Common myeloid progenitor, CD34-positive (primary cell): ENCODE measurements around the gene SEZ6.
A peak's percentile ranks its signal among the peaks of the same experiment; 100 is the strongest.

Experiments
- CTCF ChIA-PET: fragments of 350-600 bp; sonication (Branson Sonifier 250); formaldehyde crosslinking; loops from one replicate; lab custom pipeline; 2021; ENCODE audit warnings: antibody characterized with exemption; lab: Charles Lee
- POLR2A ChIA-PET: fragments of 350-600 bp; sonication (Branson Sonifier 250); formaldehyde crosslinking; loops from one replicate; lab custom pipeline; 2021; ENCODE audit warnings: antibody characterized with exemption; lab: Charles Lee
- DNase-seq, 3 donors: peaks; one replicate each; pipeline versions ENCODE4 v3.0.0 to v3.0.0-alpha.2; 2013
- H3K27ac ChIP-seq, 2 experiments: 1 replicate in 1 of 2; 2 replicates in 1 of 2; pipeline ENCODE4 v1.7.0; 2013; ENCODE audit warnings: inconsistent platforms in 2 of 2, low read length in 2 of 2, mild to moderate bottlenecking in 2 of 2, low read depth in 1 of 2, moderate library complexity in 1 of 2; ENCODE audit not compliant: severe bottlenecking in 2 of 2, insufficient read depth in 1 of 2, poor library complexity in 1 of 2
- H3K27me3 ChIP-seq, 5 experiments: replicated peaks in 2 of 5; 1 replicate in 3 of 5; 2 replicates in 2 of 5; pipeline versions ENCODE4 v1.6.1 to v1.7.0; 2013; ENCODE audit warnings: low read length in 4 of 5, mild to moderate bottlenecking in 2 of 5, moderate library complexity in 2 of 5, inconsistent platforms in 1 of 5; ENCODE audit not compliant: insufficient read depth in 5 of 5, control insufficient read depth in 4 of 5
- H3K36me3 ChIP-seq, 4 experiments: 1 replicate in 2 of 4; 2 replicates in 2 of 4; pipeline versions ENCODE4 v1.6.1 to v1.7.0; 2013; ENCODE audit warnings: low read length in 3 of 4, control low read depth in 1 of 4, mild to moderate bottlenecking in 1 of 4; ENCODE audit not compliant: control insufficient read depth in 4 of 4, insufficient read depth in 4 of 4
- H3K4me1 ChIP-seq, 4 experiments: 1 replicate in 3 of 4; 2 replicates in 1 of 4; pipeline versions ENCODE4 v1.6.1 to v1.7.1; 2013; ENCODE audit warnings: low read length in 3 of 4, mild to moderate bottlenecking in 3 of 4, control low read depth in 1 of 4, inconsistent platforms in 1 of 4, moderate library complexity in 1 of 4; ENCODE audit not compliant: control insufficient read depth in 4 of 4, insufficient read depth in 4 of 4; ENCODE audit errors: control extremely low read depth in 1 of 4
- H3K4me3 ChIP-seq, 7 experiments: 1 replicate in 4 of 7; 2 replicates in 3 of 7; pipeline versions ENCODE4 v1.5.1 to v1.7.0; 2013; ENCODE audit warnings: mild to moderate bottlenecking in 7 of 7, low read length in 6 of 7, moderate library complexity in 6 of 7, inconsistent platforms in 2 of 7, low read depth in 2 of 7, control low read depth in 1 of 7; ENCODE audit not compliant: insufficient read depth in 4 of 7, control insufficient read depth in 1 of 7; ENCODE audit errors: extremely low read depth in 1 of 7
- H3K9me3 ChIP-seq, 5 experiments: 1 replicate in 4 of 5; 2 replicates in 1 of 5; pipeline versions ENCODE4 v1.6.1 to v1.7.1; 2013; ENCODE audit warnings: low read length in 4 of 5, mild to moderate bottlenecking in 2 of 5, inconsistent platforms in 1 of 5, low read depth in 1 of 5, moderate library complexity in 1 of 5; ENCODE audit not compliant: control insufficient read depth in 4 of 5, insufficient read depth in 2 of 5; ENCODE audit errors: control extremely low read depth in 1 of 5
- WGBS: methylation state at CpG from one replicate; pipeline ENCODE4 v1.1.5; 2013; ENCODE audit not compliant: insufficient coverage; 5-methylcytosine and 5-hydroxymethylcytosine counted together

Gene SEZ6

DNA sequence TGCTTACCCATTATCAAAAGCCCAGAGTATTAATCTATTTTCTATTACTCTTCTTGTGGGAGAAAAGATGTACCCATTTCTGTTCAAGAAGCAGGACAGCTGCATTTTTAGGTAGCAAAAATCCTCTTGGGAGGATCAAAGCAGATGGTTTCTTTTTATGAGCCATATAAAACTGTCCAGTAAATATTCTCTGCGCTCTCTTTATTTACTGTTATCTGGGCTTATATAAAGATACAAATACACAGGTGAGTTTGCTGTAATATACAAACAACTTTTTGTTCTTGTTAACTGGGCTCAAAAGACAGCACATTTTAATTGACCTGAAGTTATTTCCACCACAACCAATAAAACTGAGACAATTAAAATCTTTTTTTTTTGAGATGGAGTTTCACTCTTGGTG, 64.6 kb downstream of the SEZ6 start:
- peaks cover 3 to 61% (median 8%) of the 10 kb centered on the region in 4 experiments for H3K36me3 ChIP-seq
- no CpG with 5 or more reads among the region's 1 CpG for WGBS
- H3K4me1 ChIP-seq: peaks cover 28 to 57% (median 34%) of the 10 kb centered on the region in 4 experiments
- POLR2A ChIA-PET: no interaction called here
- H3K9me3 ChIP-seq: no peaks in the 10 kb centered on the region
- no peaks in the 10 kb centered on the region for H3K27me3 ChIP-seq
- DNase-seq: no peak
- no peak overlapping the region for H3K27ac ChIP-seq
- CTCF ChIA-PET: interaction anchor here (1.4 to 13.6 kb wide), 4 partner anchors 6 to 15 kb away, joined by 5 to 128 read pairs (median 78); partner anchors contain the start of gene PHF12
- no peak overlapping the region for H3K4me3 ChIP-seq

GRCh38 chr17:28940675-28941074, 65.2 kb downstream of the SEZ6 start:
- Histone ChIP-seq H3K4me1 (peaks cover 26 to 57% (median 33%) of the 10 kb centered on the region in 4 experiments), H3K27ac (no peak overlapping the region), H3K4me3 (no peak overlapping the region), H3K9me3 (no peaks in the 10 kb centered on the region), H3K27me3 (no peaks in the 10 kb centered on the region), H3K36me3 (peaks cover 3 to 64% (median 8%) of the 10 kb centered on the region in 4 experiments)
- CTCF ChIA-PET: interaction anchor here (4.4 to 13.6 kb wide), 3 partner anchors 6 to 14 kb away, joined by 27 to 128 read pairs (median 128); partner anchors contain the start of gene PHF12
- POLR2A ChIA-PET: interaction anchor here (0.6 kb wide), 1 partner anchor 8 kb away, joined by 5 read pairs; no protein-coding TSS in a partner anchor
- DNase-seq: no peak
- 88% methylated on average over 3 of the region's 3 CpGs for WGBS

DNA sequence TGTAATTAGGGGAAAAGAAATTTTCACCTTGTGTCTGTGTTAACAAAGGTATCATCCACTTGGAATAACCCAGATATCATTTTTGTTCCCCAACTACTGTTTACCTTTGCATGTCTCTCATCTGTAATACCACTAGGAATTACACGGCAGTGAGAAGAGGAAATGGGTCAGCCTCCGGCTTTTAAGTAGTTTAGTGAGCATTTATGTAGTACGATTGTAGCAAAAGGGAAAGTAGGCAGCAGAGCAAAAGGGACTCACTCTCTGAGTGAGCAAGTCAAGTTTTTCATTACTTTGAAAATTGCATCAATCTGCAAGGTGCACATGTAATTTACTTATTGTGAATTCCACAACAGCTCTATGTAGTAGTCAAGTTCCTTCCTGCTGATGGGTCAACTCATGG, 65.7 kb downstream of the SEZ6 start:
- H3K36me3 ChIP-seq: peaks cover 3 to 59% (median 8%) of the 10 kb centered on the region in 4 experiments
- H3K27ac ChIP-seq: no peak overlapping the region
- no peak for DNase-seq
- no peaks in the 10 kb centered on the region for H3K9me3 ChIP-seq
- 48% methylated on average over 2 of the region's 3 CpGs for WGBS
- ChIA-PET POLR2A (interaction anchor here (0.6 kb wide), 1 partner anchor 9 kb away, joined by 5 read pairs; no protein-coding TSS in a partner anchor), CTCF (interaction anchor here (1.0 to 12.3 kb wide), 6 partner anchors 7 to 33 kb away, joined by 4 to 128 read pairs (median 5); partner anchors contain the start of gene PHF12)
- no peaks in the 10 kb centered on the region for H3K27me3 ChIP-seq
- peaks cover 26 to 54% (median 32%) of the 10 kb centered on the region in 4 experiments for H3K4me1 ChIP-seq
- H3K4me3 ChIP-seq: no peak overlapping the region

GRCh38 chr17:28938552-28938951, 67.3 kb downstream of the SEZ6 start:
- Histone ChIP-seq H3K27me3 (no peaks in the 10 kb centered on the region), H3K9me3 (no peaks in the 10 kb centered on the region), H3K4me1 (peaks cover 26 to 52% (median 32%) of the 10 kb centered on the region in 4 experiments), H3K27ac (no peak overlapping the region), H3K36me3 (peaks cover 3 to 47% (median 8%) of the 10 kb centered on the region in 4 experiments), H3K4me3 (no peak overlapping the region)
- ChIA-PET POLR2A (no interaction called here), CTCF (interaction anchor here (1.2 to 12.3 kb wide), 4 partner anchors 9 to 25 kb away, joined by 4 to 128 read pairs (median 16); partner anchors contain the start of gene PHF12)
- no peak for DNase-seq

GRCh38 chr17:28937044-28937729, 68.6 kb downstream of the SEZ6 start:
- Histone ChIP-seq H3K27ac (peak overlapping the region in 1 of 2 experiments; percentile 22), H3K4me1 (peaks cover 26 to 52% (median 32%) of the 10 kb centered on the region in 4 experiments), H3K4me3 (peak overlapping the region in 1 of 7 experiments; percentile 25), H3K27me3 (no peaks in the 10 kb centered on the region), H3K36me3 (peaks cover 3 to 43% (median 4%) of the 10 kb centered on the region in 4 experiments), H3K9me3 (no peaks in the 10 kb centered on the region)
- 73% methylated on average over 4 of the region's 5 CpGs for WGBS
- CTCF ChIA-PET: interaction anchor here (1.0 to 12.3 kb wide), 7 partner anchors 10 to 35 kb away, joined by 3 to 128 read pairs (median 4); partner anchors contain the start of gene PHF12
- POLR2A ChIA-PET: interaction anchor here (0.7 to 0.9 kb wide), 2 partner anchors 8 to 15 kb away, joined by 3 read pairs; no protein-coding TSS in a partner anchor
- DNase-seq: no peak

GRCh38 chr17:28935744-28936460, 69.9 kb downstream of the SEZ6 start:
- Histone ChIP-seq H3K27me3 (no peaks in the 10 kb centered on the region), H3K9me3 (no peaks in the 10 kb centered on the region), H3K27ac (no peak overlapping the region), H3K4me1 (peaks cover 26 to 47% (median 30%) of the 10 kb centered on the region in 4 experiments), H3K36me3 (peaks cover 2 to 37% (median 3%) of the 10 kb centered on the region in 4 experiments), H3K4me3 (no peak overlapping the region)
- ChIA-PET POLR2A (no interaction called here), CTCF (interaction anchor here (0.7 to 12.3 kb wide), 6 partner anchors 8 to 120 kb away, joined by 3 to 128 read pairs (median 4); partner anchors contain the start of gene PHF12)
- DNase-seq: no peak
- WGBS: 100% methylated on average over 2 of the region's 8 CpGs
